GM18508 (cell line): ENCODE data around the gene COPRS.
"Not testable (repeated sequence)": the region's sequence is repeated elsewhere in the genome, so short reads cannot be mapped to it uniquely, and the experiment has no call there.

Experiments
- ATAC-seq: cut with Tn5 transposase; IDR thresholded peaks from one replicate; pipeline ENCODE4 v1.9.1; 2021; ENCODE audit warnings: moderate number of reproducible peaks; ENCODE audit not compliant: insufficient read depth, unreplicated experiment

COPRS gene

GRCh38 chr17:31815212-31815730 is 43.8 kb downstream of the COPRS start:
- ATAC-seq, result no peak

GRCh38 chr17:31811101-31811500 is 47.9 kb downstream of the COPRS start:
- no peak for ATAC-seq

- not testable (repeated sequence) for ATAC-seq
Measured at GRCh38 chr17:31809876-31810275, 49.2 kb downstream of the COPRS start.

GRCh38 chr17:31808521-31809050 is 50.5 kb downstream of the COPRS start:
- no peak for ATAC-seq

GRCh38 chr17:31807846-31808245 is 51.2 kb downstream of the COPRS start:
- ATAC-seq, result no peak

GRCh38 chr17:31806921-31807320 is 52.1 kb downstream of the COPRS start:
- no peak for ATAC-seq

GRCh38 chr17:31803494-31804213 is 55.4 kb downstream of the COPRS start:
- ATAC-seq, result no peak

- ATAC-seq, result no peak
Measured at GRCh38 chr17:31802502-31802901, 56.5 kb downstream of the COPRS start.
